ENCODE results near the gene SPATA13. TPM values are rescaled to one million over a fixed set of nuclear protein-coding genes. Genes with fewer than 3 reads are reported as not detected.

Gene SPATA13
- total RNA-seq, 1 experiment from 2014 or later, result 14.1 TPM

DNA sequence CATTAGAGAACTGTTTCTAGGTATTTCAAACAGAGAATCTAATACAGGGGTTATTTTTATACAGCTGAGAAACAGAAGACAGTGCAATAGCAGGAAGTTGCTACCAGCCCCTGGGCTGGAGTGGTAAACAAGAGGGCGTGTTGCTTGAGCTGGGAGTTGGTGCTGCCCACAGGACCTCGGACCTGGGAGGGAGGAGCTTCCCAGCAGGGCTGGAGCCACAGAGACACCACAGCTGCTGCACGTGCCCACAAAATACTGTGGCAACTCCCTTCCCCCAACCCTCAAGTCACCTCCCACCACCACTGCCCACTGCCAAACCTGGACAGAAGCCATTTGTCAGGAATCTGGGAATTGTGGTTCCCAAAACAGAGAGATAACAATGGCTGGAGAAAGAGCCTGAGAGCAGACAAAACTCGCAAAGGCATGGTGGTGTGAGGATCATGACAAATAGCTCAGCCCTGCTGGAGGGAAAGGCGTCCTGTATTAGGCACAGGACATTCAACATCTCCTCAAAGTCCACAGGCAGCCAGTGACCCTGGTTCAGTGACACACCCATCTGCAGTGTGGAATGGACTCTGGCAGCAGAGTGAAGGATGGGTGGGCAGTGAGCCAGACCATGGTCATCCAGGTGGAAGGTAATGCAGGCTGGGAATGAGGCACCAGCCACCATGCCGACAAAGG is 57.2 kb downstream of the SPATA13 start:
- Histone ChIP-seq H2BK20ac (ENCODE audit: low read depth, low read length, poor library complexity, severe bottlenecking) (no peak overlapping the region), H3K18ac (ENCODE audit: insufficient read length, low read depth, low read length) (no peak overlapping the region), H3K4me1 (ENCODE audit: insufficient read depth, low read length) (peaks cover 9% of the 10 kb centered on the region; the same call in 1 of the 2 replicates), H4K8ac (replicated peaks; ENCODE audit: insufficient read length, low read depth, low read length) (no peak overlapping the region), H3K56ac (ENCODE audit: insufficient read length, low read depth, low read length) (no peak overlapping the region), H2BK5ac (ENCODE audit: insufficient read length, low read length) (no peak overlapping the region), H2AFZ (ENCODE audit: low read length) (no peak overlapping the region), H3K79me2 (ENCODE audit: insufficient read depth, low read length) (peaks cover 6% of the 10 kb centered on the region; the same call in 1 of the 2 replicates), H3K23ac (ENCODE audit: insufficient read length, low read depth, low read length) (no peak overlapping the region), H3K4ac (ENCODE audit: low read depth, low read length) (no peak overlapping the region), H3K14ac (ENCODE audit: insufficient read depth, low read length) (no peak overlapping the region), H3T11ph (ENCODE audit: low read length) (no peak overlapping the region), H3K79me1 (ENCODE audit: insufficient read depth, low read depth, low read length, poor library complexity, severe bottlenecking) (no peaks in the 10 kb centered on the region), H4K20me1 (ENCODE audit: control insufficient read depth, insufficient read depth, insufficient read length) (no peaks in the 10 kb centered on the region), H2BK12ac (ENCODE audit: insufficient read length, low read depth, low read length) (no peak overlapping the region), H4K91ac (ENCODE audit: insufficient read length, low read depth, low read length) (no peak overlapping the region), H2AK5ac (ENCODE audit: insufficient read length, low read length) (no peak overlapping the region), H3K23me2 (ENCODE audit: insufficient read length, low read depth, low read length, poor library complexity, severe bottlenecking) (no peaks in the 10 kb centered on the region), H3K9ac (ENCODE audit: extremely low read depth, insufficient read length, low read length) (no peak overlapping the region), H3K4me2 (ENCODE audit: insufficient read depth, insufficient read length, low read length) (no peak overlapping the region), H3K9me3 (ENCODE audit: control insufficient read depth, low read depth, low read length) (no peaks in the 10 kb centered on the region), H2BK120ac (ENCODE audit: low read depth, low read length, poor library complexity, severe bottlenecking) (no peak overlapping the region), H4K5ac (ENCODE audit: insufficient read length, low read depth, low read length) (no peak overlapping the region), H3K27ac (ENCODE audit: insufficient read length, low read depth, low read length) (no peak overlapping the region), H3K27me3 (ENCODE audit: insufficient read depth, low read length) (no peaks in the 10 kb centered on the region), H2BK15ac (ENCODE audit: low read depth, low read length) (no peak overlapping the region)
- Mint-ChIP-seq H3K36me3 (ENCODE audit: insufficient read depth in 1 of 3, low read depth in 3 of 3) (peaks cover 0 to 2% (median 0%) of the 10 kb centered on the region in 3 experiments; a peak in 2 of 7 replicates), H3K27ac (peak overlapping the region in 2 of 3 experiments; percentile 23 to 44; a peak in 3 of 7 replicates), H3K4me3 (no peak overlapping the region; a peak in 1 of 5 replicates), H3K4me1 (peaks cover 40 to 51% of the 10 kb centered on the region in 2 experiments), H3K27me3 (ENCODE audit: low read depth) (no peaks in the 10 kb centered on the region), H3K9me3 (no peaks in the 10 kb centered on the region)
- no CpG with 5 or more reads among the region's 6 CpGs for WGBS (ENCODE audit: extremely low coverage, insufficient read length, low lambda C conversion rate)
- peak; percentile 53 for DNase-seq
- TF ChIP-seq, protein P1, sequence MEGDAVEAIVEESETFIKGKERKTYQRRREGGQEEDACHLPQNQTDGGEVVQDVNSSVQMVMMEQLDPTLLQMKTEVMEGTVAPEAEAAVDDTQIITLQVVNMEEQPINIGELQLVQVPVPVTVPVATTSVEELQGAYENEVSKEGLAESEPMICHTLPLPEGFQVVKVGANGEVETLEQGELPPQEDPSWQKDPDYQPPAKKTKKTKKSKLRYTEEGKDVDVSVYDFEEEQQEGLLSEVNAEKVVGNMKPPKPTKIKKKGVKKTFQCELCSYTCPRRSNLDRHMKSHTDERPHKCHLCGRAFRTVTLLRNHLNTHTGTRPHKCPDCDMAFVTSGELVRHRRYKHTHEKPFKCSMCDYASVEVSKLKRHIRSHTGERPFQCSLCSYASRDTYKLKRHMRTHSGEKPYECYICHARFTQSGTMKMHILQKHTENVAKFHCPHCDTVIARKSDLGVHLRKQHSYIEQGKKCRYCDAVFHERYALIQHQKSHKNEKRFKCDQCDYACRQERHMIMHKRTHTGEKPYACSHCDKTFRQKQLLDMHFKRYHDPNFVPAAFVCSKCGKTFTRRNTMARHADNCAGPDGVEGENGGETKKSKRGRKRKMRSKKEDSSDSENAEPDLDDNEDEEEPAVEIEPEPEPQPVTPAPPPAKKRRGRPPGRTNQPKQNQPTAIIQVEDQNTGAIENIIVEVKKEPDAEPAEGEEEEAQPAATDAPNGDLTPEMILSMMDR (conservative IDR thresholded peaks at IDR 0.05), result no peak

Measured in H9 (cell line).